Memory B cell (primary cell): ENCODE measurements around the gene BCAS3.

Experiments used
- ATAC-seq: fragments of 150-1000 bp; cut with Tn5 transposase; 2 replicates; pipeline ENCODE4 v1.10.0; 2021; ENCODE audit warnings: low read depth, mild to moderate bottlenecking, moderate library complexity
- DNase-seq, 2 donors: peaks; one replicate each; pipeline ENCODE4 v3.0.0; 2022; ENCODE audit warnings: low spot score in 2 of 2
- H3K27ac Mint-ChIP-seq: one replicate; pipeline ENCODE4 v1.8.0; 2022; ENCODE audit warnings: mild to moderate bottlenecking, moderate library complexity, mixed read lengths
- H3K27me3 Mint-ChIP-seq: one replicate; pipeline ENCODE4 v1.8.0; 2022; ENCODE audit warnings: mixed read lengths
- H3K36me3 Mint-ChIP-seq: one replicate; pipeline ENCODE4 v1.8.0; 2022; ENCODE audit warnings: mild to moderate bottlenecking, mixed read lengths
- H3K4me1 Mint-ChIP-seq: one replicate; pipeline ENCODE4 v1.8.0; 2022; ENCODE audit warnings: mixed read lengths
- H3K4me3 Mint-ChIP-seq: one replicate; pipeline ENCODE4 v1.8.0; 2022; ENCODE audit warnings: mild to moderate bottlenecking, moderate library complexity, mixed read lengths
- H3K9me3 Mint-ChIP-seq: one replicate; pipeline ENCODE4 v1.8.0; 2022; ENCODE audit warnings: mixed read lengths

The BCAS3 gene

DNA sequence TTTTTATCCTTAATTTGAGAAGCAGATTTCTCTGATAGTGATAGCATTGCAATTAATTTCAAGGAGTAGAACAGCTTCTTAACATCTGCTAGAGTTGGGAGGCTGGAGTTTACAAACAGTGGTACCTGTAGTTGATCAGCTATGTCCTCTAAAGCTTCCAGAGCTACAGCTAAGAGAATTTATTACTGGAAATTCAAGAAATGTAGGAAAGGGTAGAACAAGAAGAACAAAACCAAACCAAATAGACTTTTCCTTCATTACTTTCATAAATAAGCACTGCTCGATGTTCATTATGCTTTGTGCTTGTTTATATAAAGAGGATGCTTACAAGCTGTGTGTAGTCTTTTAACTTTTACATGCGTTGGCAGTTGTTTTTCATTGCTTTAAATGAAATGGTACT lies 388.4 kb downstream of the BCAS3 start:
- Mint-ChIP-seq H3K4me1 (no peaks in the 10 kb centered on the region), H3K27me3 (no peaks in the 10 kb centered on the region), H3K27ac (no peak overlapping the region), H3K9me3 (no peaks in the 10 kb centered on the region), H3K4me3 (no peak overlapping the region), H3K36me3 (peaks cover 5% of the 10 kb centered on the region)
- DNase-seq (no peak), ATAC-seq (no peak)

DNA sequence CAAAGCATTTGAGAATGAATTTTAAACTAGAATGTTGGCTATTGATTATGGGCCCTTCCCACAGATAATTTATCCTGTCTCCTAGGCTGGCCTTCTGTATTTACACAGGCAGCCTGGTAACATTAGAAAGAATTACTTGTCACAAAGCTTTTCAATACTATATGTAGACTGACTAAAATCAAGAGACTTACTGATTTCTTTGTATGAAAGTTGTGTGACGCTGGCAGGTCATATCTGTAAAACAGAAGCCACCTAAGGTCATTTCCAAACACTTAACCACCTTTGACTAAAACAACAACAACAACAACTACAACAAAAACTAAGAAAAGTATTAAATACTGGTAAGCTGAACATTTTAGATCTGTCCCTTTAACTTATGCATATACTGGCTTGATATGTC lies 393.0 kb downstream of the BCAS3 start:
- ATAC-seq (no peak), DNase-seq (no peak)
- H3K4me1 Mint-ChIP-seq, result no peaks in the 10 kb centered on the region
- H3K4me3 Mint-ChIP-seq, result no peak overlapping the region
- H3K9me3 Mint-ChIP-seq, result no peaks in the 10 kb centered on the region
- H3K36me3 Mint-ChIP-seq, result peaks cover 7% of the 10 kb centered on the region
- H3K27me3 Mint-ChIP-seq, result no peaks in the 10 kb centered on the region
- no peak overlapping the region for H3K27ac Mint-ChIP-seq

DNA sequence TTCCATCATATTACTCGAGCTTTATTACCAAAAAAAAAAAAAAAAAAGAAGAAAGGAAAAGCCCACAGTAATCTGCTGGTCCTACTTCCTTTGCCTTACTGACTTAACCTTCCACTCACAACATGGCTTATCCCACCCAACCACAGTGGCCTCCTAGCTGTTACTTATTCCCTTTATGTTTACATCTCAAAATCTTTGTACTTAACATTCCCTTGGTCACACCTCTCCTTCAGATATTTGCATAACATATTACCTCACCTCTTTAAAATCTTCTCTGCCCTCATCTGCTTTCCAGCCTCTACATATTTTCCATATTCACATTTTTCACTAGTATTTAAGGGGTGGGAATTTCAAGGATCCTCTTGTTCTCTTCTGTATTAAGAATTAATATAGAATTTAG lies 395.0 kb downstream of the BCAS3 start:
- DNase-seq (no peak), ATAC-seq (no peak)
- no peaks in the 10 kb centered on the region for H3K4me1 Mint-ChIP-seq
- no peaks in the 10 kb centered on the region for H3K9me3 Mint-ChIP-seq
- H3K36me3 Mint-ChIP-seq, result peaks cover 12% of the 10 kb centered on the region
- H3K27me3 Mint-ChIP-seq, result no peaks in the 10 kb centered on the region
- no peak overlapping the region for H3K4me3 Mint-ChIP-seq
- H3K27ac Mint-ChIP-seq, result no peak overlapping the region

DNA sequence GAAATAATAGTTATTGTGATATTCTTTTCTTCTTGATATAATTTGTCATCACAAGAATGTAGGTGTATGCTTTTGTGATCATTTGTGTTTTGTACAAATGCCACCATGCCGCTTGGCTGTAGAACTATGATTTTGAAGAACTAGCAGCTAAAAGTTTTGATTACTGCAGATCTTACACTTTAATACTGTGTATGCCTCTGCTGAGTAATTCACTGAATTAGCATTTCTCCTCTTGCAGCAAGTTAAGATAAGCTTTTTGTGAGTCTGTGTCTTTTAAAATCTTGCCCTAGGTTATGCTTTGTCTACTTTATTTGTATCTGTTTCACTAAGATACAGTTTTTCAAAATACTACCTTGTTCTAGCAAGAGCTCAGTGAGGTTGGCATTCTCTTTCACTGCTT lies 395.5 kb downstream of the BCAS3 start:
- Mint-ChIP-seq H3K27me3 (no peaks in the 10 kb centered on the region), H3K9me3 (no peaks in the 10 kb centered on the region), H3K36me3 (peaks cover 15% of the 10 kb centered on the region), H3K4me1 (no peaks in the 10 kb centered on the region), H3K27ac (no peak overlapping the region), H3K4me3 (no peak overlapping the region)
- no peak for DNase-seq
- ATAC-seq, result no peak

DNA sequence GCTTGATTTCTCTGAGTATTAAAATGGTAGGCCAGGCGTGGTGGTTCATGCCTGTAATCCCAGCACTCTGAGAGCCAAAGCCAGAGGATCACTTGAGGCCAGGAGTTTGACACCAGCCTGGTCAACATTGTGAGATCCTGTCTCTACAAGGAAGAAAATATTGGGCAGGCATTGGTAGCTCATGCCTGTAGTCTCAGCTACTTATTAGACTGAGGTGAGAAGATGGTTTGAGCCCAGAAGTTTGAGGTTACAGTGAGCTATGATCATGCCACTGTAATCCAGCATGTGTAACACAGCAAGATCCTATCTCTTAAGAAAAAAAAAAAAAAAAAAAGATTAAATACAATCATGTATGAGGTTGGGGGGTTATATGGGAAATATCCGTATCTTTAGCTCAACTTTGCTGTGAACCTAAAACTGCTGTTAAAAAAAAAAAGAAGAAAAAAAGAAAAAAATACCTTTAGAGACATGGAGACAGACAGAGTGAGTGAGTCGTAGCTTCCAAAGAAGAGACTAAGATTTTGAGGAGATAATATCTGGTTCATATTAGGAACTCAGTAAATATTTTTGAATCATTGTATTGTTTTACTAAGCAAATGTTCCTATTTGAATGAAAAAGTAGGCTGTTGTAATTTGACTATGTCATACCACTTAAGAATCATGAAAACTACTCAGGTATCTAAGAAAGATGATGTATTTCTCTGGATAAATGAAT lies 396.3 kb downstream of the BCAS3 start:
- no peak overlapping the region for H3K27ac Mint-ChIP-seq
- ATAC-seq (no peak), DNase-seq (no peak)
- no peaks in the 10 kb centered on the region for H3K27me3 Mint-ChIP-seq
- H3K4me3 Mint-ChIP-seq, result no peak overlapping the region
- H3K36me3 Mint-ChIP-seq, result peaks cover 16% of the 10 kb centered on the region
- no peaks in the 10 kb centered on the region for H3K4me1 Mint-ChIP-seq
- H3K9me3 Mint-ChIP-seq, result no peaks in the 10 kb centered on the region

DNA sequence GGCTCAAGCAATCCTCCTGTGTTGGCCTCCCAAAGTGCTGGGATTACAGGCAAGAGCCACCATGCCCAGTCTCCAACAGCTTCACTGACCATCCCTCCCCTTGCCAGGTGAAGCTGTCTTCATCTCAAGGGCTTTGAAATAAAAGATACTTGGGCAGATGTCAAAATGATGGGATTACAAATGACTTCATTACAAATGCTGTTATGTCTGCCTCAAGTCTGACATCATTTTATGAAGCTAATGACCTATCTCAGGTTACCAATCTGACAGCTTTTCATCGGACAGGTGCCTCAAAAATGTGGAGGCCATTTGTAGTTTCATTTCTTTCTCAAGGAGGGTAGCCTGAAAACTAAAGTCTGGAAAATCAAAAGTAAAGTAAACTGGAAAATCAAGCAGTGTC lies 398.3 kb downstream of the BCAS3 start:
- ATAC-seq, result no peak
- no peaks in the 10 kb centered on the region for H3K27me3 Mint-ChIP-seq
- H3K4me3 Mint-ChIP-seq, result no peak overlapping the region
- H3K36me3 Mint-ChIP-seq, result peaks cover 20% of the 10 kb centered on the region
- no peaks in the 10 kb centered on the region for H3K4me1 Mint-ChIP-seq
- no peak overlapping the region for H3K27ac Mint-ChIP-seq
- no peak for DNase-seq
- no peaks in the 10 kb centered on the region for H3K9me3 Mint-ChIP-seq

DNA sequence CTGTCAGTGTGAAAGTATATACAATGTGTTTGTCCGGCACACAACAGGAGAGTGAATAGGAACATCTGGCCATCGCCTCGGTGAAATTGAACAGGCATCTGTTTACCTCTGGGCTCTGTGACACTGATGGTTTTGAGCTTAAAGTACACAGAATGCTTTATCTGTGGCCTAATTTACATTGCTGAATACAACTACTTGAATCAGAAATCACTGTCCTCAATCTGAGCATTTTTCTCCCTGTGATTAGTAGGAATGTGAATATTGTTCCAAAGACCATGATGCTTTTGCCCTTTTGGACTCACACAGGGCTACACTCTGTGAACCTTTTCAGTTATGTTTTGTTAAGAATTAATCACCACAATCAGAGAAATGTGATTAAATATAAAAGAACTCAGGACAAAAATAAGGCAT lies 399.0 kb downstream of the BCAS3 start:
- no peak for DNase-seq
- Mint-ChIP-seq H3K4me3 (no peak overlapping the region), H3K9me3 (no peaks in the 10 kb centered on the region), H3K36me3 (peaks cover 20% of the 10 kb centered on the region), H3K27me3 (no peaks in the 10 kb centered on the region), H3K27ac (no peak overlapping the region), H3K4me1 (no peaks in the 10 kb centered on the region)
- ATAC-seq, result no peak

DNA sequence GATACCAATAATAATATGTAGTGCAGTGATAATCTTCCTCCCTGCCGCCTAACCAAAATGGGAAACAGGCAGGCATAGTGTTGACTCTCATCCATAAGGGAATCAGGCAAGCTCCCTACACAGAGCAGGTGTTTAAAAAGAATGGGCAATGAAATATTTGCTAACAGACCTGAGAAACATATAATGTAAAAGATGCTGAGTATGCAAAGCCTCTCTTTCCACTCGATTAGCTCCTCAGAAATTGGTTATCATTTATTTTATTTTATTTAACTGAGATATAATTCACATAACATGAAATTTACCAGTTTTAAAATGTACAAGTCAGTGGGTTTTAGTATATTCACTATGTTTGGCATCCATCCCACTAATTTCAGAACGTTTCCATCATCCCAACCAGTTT lies 404.3 kb downstream of the BCAS3 start:
- no peak overlapping the region for H3K4me3 Mint-ChIP-seq
- H3K4me1 Mint-ChIP-seq, result no peaks in the 10 kb centered on the region
- no peaks in the 10 kb centered on the region for H3K9me3 Mint-ChIP-seq
- H3K27ac Mint-ChIP-seq, result no peak overlapping the region
- H3K27me3 Mint-ChIP-seq, result no peaks in the 10 kb centered on the region
- peaks cover 36% of the 10 kb centered on the region for H3K36me3 Mint-ChIP-seq
- ATAC-seq (no peak), DNase-seq (no peak)

DNA sequence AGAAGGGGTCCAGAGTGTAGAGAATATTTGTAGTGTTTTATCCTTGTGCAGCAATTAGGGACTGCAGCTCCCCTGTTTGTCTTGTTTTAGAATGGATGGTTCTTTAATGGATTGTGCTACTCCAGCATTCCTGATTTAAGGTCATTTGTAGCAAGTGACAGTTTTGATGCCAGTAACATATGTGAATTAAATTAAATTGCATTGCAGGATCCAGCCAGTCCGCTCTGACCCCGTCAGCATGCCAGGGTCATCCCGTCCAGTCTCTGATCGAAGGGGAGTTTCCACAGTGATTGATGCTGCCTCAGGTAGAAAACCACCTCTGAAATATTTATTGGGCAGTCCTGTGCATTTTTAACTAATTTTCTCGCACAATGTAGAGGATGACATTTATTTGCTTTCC lies 406.6 kb downstream of the BCAS3 start:
- no peaks in the 10 kb centered on the region for H3K27me3 Mint-ChIP-seq
- DNase-seq (no peak), ATAC-seq (no peak)
- no peak overlapping the region for H3K27ac Mint-ChIP-seq
- peaks cover 1% of the 10 kb centered on the region for H3K9me3 Mint-ChIP-seq
- H3K36me3 Mint-ChIP-seq, result peaks cover 32% of the 10 kb centered on the region
- H3K4me1 Mint-ChIP-seq, result no peaks in the 10 kb centered on the region
- H3K4me3 Mint-ChIP-seq, result no peak overlapping the region

DNA sequence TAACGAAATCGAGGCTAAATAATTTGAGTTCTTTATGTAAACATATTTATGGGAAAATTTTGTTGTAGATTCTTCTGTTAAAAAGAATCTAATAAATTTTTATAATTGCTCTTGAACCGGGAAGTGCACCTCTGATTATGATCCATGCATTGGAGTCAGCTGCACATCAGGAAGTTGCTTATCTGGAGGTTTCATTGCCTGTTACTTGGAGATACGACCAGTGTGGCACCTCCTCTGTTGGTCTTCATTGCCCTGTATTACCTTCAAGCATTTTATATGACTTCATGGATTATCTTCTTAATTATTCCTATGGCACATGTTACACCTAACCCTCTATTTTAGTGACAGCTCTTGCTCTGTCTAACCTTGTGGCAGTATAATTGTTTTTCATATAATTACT lies 409.4 kb downstream of the BCAS3 start:
- H3K9me3 Mint-ChIP-seq, result peaks cover 4% of the 10 kb centered on the region
- no peak overlapping the region for H3K4me3 Mint-ChIP-seq
- H3K36me3 Mint-ChIP-seq, result peaks cover 36% of the 10 kb centered on the region

DNA sequence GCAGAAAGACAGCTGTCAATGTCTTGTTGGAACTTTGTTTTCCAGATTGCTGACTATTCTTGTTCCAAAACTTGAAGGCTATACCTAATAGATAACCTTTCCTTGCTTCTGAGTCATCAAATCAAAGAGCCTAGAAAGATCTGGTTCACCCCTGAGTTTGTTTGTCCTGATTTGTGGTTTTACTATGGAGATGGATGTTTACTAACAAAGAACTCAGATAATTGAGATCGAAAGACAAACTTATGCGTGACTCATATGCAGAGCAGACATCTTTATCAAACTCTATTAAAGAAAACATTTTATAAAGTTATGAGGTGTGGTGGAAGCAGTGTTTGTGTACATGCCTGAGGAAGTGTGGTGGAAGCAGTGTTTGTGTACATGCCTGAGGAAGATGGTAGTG lies 410.9 kb downstream of the BCAS3 start:
- Mint-ChIP-seq H3K4me3 (no peak overlapping the region), H3K27ac (no peak overlapping the region), H3K4me1 (no peaks in the 10 kb centered on the region), H3K27me3 (no peaks in the 10 kb centered on the region), H3K36me3 (peaks cover 37% of the 10 kb centered on the region), H3K9me3 (peaks cover 8% of the 10 kb centered on the region)
- DNase-seq (no peak), ATAC-seq (no peak)

More for the DNA sequence above, 409.4 kb downstream of the BCAS3 start:
- no peaks in the 10 kb centered on the region for H3K4me1 Mint-ChIP-seq
- DNase-seq (no peak), ATAC-seq (no peak)
- H3K27me3 Mint-ChIP-seq, result no peaks in the 10 kb centered on the region
- H3K27ac Mint-ChIP-seq, result no peak overlapping the region

DNA sequence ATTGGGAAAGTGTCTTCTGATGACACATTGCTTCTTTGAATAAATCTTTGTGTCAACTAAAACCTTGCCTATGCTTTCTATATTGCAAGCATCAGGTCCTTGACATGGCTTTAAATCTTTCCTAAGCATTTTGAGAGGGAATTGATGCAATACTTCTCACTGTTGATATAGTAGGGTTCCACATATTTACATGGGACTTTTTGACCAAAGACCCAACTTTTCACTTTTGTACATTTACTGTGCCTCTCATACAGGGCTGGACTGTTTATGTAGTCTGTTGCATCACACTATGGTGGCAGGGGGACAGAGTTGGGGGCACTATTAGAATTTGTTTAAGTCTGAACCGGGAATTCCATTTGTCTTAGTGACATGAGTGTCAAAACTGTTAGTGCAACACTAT lies 413.4 kb downstream of the BCAS3 start:
- H3K9me3 Mint-ChIP-seq, result peaks cover 8% of the 10 kb centered on the region
- no peaks in the 10 kb centered on the region for H3K4me1 Mint-ChIP-seq
- peaks cover 24% of the 10 kb centered on the region for H3K36me3 Mint-ChIP-seq
- ATAC-seq (no peak), DNase-seq (no peak)
- H3K27ac Mint-ChIP-seq, result no peak overlapping the region
- no peaks in the 10 kb centered on the region for H3K27me3 Mint-ChIP-seq
- no peak overlapping the region for H3K4me3 Mint-ChIP-seq

DNA sequence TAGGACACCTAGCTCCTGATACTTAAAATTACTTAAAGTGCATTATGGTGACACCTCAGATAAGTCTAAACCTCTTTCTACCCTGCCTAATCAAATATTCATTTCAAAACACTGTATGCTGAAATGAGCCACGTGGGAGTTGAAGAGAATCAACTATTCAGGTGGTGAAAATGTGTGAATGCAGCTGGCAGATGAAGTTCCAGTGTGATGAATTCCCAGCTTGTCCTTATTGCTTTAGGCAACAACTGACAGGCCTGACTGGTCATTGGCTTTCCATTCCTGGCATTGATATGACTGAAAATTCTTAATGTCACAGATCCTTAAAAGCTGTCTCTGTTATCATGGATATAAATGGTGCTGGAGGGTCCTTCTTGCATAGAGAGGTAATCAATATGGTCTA lies 420.1 kb downstream of the BCAS3 start:
- H3K4me1 Mint-ChIP-seq, result no peaks in the 10 kb centered on the region
- no peaks in the 10 kb centered on the region for H3K27me3 Mint-ChIP-seq
- H3K36me3 Mint-ChIP-seq, result peaks cover 9% of the 10 kb centered on the region
- no peak overlapping the region for H3K27ac Mint-ChIP-seq
- no peak overlapping the region for H3K4me3 Mint-ChIP-seq
- DNase-seq (no peak), ATAC-seq (no peak)
- no peaks in the 10 kb centered on the region for H3K9me3 Mint-ChIP-seq

DNA sequence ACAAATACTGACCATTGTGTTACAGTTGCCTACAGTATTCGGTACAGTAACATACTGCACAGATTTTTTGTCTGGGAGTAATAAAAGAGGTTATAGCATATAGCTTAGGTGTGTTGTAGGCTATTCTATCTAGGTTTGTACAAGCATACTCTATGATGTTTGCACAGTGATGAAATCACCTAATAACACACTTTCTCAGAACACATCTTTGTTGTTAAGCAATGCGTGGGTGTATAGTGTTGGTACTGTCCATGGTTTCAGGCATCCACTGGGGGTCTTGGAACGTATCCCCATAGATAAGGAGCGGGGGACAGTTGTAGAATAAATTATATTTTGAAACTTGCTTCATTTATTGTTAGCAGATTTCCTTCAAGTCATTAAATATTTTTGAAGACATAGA lies 428.7 kb downstream of the BCAS3 start:
- no peak overlapping the region for H3K4me3 Mint-ChIP-seq
- no peak overlapping the region for H3K27ac Mint-ChIP-seq
- ATAC-seq (no peak), DNase-seq (no peak)
- H3K27me3 Mint-ChIP-seq, result no peaks in the 10 kb centered on the region
- H3K9me3 Mint-ChIP-seq, result peaks cover 2% of the 10 kb centered on the region
- no peaks in the 10 kb centered on the region for H3K4me1 Mint-ChIP-seq
- peaks cover 7% of the 10 kb centered on the region for H3K36me3 Mint-ChIP-seq

DNA sequence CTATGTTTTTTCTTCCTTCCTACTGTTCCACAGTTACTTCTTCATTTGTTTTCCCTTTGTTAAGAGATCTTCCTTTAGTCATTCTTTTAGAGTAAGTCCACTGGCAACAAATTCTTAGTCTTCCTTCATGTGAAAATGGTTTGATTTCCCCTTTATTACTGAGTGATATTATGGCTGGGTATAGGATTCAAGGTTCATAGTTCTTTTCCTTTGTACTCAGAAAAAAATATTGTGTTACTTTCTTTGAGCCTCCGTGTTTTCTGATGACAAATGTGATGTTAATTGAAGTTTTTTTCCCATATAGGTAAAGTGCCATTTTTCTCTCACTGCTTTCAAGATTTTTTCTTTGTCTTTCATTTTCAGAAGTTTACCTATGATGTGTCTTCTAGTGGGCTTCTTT lies 438.9 kb downstream of the BCAS3 start:
- no peak overlapping the region for H3K4me3 Mint-ChIP-seq

More for the DNA sequence above, 438.9 kb downstream of the BCAS3 start:
- Mint-ChIP-seq H3K9me3 (peaks cover 5% of the 10 kb centered on the region), H3K27ac (no peak overlapping the region), H3K27me3 (no peaks in the 10 kb centered on the region), H3K4me1 (no peaks in the 10 kb centered on the region), H3K36me3 (peaks cover 2% of the 10 kb centered on the region)
- DNase-seq, result no peak
- ATAC-seq, result no peak
